ENCODE data around the gene AOPEP.

Gene AOPEP

DNA sequence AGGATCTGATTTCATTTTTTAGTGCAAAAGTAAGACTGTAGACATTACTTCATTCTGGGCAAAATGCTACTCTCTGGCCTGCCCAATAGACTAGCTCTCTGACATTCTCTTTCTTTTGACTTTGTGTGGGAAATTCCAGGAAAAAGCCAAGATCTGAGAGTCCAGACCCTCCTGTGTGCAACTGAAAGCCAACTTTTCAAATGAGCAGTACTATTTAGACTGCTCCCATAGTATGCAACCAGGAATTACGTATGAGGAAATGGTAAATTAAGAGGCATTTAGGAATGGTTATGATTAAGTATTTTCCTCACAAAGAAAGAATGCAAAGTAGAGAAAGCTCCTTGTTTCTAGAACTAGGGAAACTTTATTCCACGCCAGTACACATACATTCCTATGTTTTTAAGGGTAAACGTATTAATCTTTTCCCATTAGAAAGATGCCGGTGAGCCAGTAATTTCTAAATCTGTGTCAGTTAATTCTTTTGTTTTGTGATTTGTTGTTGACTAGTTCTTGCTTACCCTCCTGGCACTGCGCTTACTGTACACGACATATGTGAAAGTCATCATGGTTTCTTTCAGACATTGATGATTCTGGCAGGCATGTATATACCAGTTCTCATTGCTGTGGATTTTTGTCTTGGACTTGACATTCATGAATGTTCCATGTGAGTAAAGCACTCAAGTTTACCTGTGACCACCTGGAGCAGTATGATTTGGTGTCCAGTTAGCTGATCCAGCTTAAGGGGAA, 56.0 kb downstream of the AOPEP start:
- no peaks in the 10 kb centered on the region for H3K27me3 ChIP-seq (ENCODE audit: control insufficient read depth in 1 of 2, insufficient read depth in 2 of 2, low read length in 2 of 2)
- H3K4me1 ChIP-seq (ENCODE audit: control insufficient read depth, insufficient read depth, low read length) = peaks cover 7% of the 10 kb centered on the region
- peak overlapping the region in 1 of 2 donors; percentile 24 for H3K4me3 ChIP-seq (ENCODE audit: low read length in 2 of 2)
- no peaks in the 10 kb centered on the region for H3K9me3 ChIP-seq (ENCODE audit: control insufficient read depth in 2 of 2, low read length in 2 of 2)
- no peaks in the 10 kb centered on the region for H3K36me3 ChIP-seq (ENCODE audit: control insufficient read depth in 2 of 2, insufficient read depth in 2 of 2, low read length in 2 of 2)
- H3K27ac ChIP-seq (ENCODE audit: low read length) = no peak overlapping the region
- H3K9ac ChIP-seq (ENCODE audit: low read length in 2 of 2) = no peak overlapping the region

- no peak overlapping the region for H3K9ac ChIP-seq (ENCODE audit: low read length in 2 of 2)
- peak overlapping the region in 1 of 2 donors; percentile 24 for H3K4me3 ChIP-seq (ENCODE audit: low read length in 2 of 2)
Measured at GRCh38 chr9:94783102-94783682, 56.7 kb downstream of the AOPEP start.

DNA sequence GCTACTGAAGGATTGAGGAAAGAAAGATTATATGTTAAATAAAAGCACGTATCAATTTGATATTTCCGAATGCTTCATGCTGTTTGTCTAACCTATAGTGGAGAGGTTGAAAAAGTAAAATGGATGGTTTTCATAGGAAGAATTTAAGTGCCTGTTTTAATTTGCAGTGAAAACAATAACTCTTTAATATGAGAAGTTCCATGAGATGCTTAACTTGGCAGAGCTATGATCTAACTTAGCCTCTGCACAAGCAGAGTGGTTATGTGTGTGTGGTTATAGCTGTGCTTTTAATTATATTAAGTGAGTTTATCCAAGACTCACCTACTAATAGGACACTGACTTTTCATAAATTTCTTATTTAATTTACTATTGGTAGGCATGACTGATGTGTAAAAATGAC, 57.4 kb downstream of the AOPEP start:
- H3K4me3 ChIP-seq (ENCODE audit: low read length in 2 of 2) = no peak overlapping the region
- H3K9ac ChIP-seq (ENCODE audit: low read length in 2 of 2) = no peak overlapping the region
- H3K36me3 ChIP-seq (ENCODE audit: control insufficient read depth in 2 of 2, insufficient read depth in 2 of 2, low read length in 2 of 2) = no peaks in the 10 kb centered on the region
- H3K27me3 ChIP-seq (ENCODE audit: control insufficient read depth in 1 of 2, insufficient read depth in 2 of 2, low read length in 2 of 2) = no peaks in the 10 kb centered on the region
- H3K4me1 ChIP-seq (ENCODE audit: control insufficient read depth, insufficient read depth, low read length) = peaks cover 7% of the 10 kb centered on the region
- no peak overlapping the region for H3K27ac ChIP-seq (ENCODE audit: low read length)
- H3K9me3 ChIP-seq (ENCODE audit: control insufficient read depth in 2 of 2, low read length in 2 of 2) = no peaks in the 10 kb centered on the region

More at GRCh38 chr9:94783102-94783682, 56.7 kb downstream of the AOPEP start:
- Histone ChIP-seq H3K4me1 (ENCODE audit: control insufficient read depth, insufficient read depth, low read length) (peaks cover 7% of the 10 kb centered on the region), H3K27ac (ENCODE audit: low read length) (no peak overlapping the region), H3K27me3 (ENCODE audit: control insufficient read depth in 1 of 2, insufficient read depth in 2 of 2, low read length in 2 of 2) (no peaks in the 10 kb centered on the region), H3K9me3 (ENCODE audit: control insufficient read depth in 2 of 2, low read length in 2 of 2) (no peaks in the 10 kb centered on the region), H3K36me3 (ENCODE audit: control insufficient read depth in 2 of 2, insufficient read depth in 2 of 2, low read length in 2 of 2) (no peaks in the 10 kb centered on the region)

- Histone ChIP-seq H3K9me3 (ENCODE audit: control insufficient read depth in 2 of 2, low read length in 2 of 2) (no peaks in the 10 kb centered on the region), H3K9ac (ENCODE audit: low read length in 2 of 2) (no peak overlapping the region), H3K36me3 (ENCODE audit: control insufficient read depth in 2 of 2, insufficient read depth in 2 of 2, low read length in 2 of 2) (no peaks in the 10 kb centered on the region), H3K27ac (ENCODE audit: low read length) (no peak overlapping the region), H3K4me3 (ENCODE audit: low read length in 2 of 2) (no peak overlapping the region), H3K27me3 (ENCODE audit: control insufficient read depth in 1 of 2, insufficient read depth in 2 of 2, low read length in 2 of 2) (no peaks in the 10 kb centered on the region), H3K4me1 (ENCODE audit: control insufficient read depth, insufficient read depth, low read length) (peaks cover 7% of the 10 kb centered on the region)
Measured at GRCh38 chr9:94785215-94786169, 59.0 kb downstream of the AOPEP start.

- Histone ChIP-seq H3K4me3 (ENCODE audit: low read length in 2 of 2) (no peak overlapping the region), H3K27me3 (ENCODE audit: control insufficient read depth in 1 of 2, insufficient read depth in 2 of 2, low read length in 2 of 2) (no peaks in the 10 kb centered on the region), H3K27ac (ENCODE audit: low read length) (no peak overlapping the region), H3K9ac (ENCODE audit: low read length in 2 of 2) (no peak overlapping the region), H3K4me1 (ENCODE audit: control insufficient read depth, insufficient read depth, low read length) (peaks cover 5% of the 10 kb centered on the region), H3K36me3 (ENCODE audit: control insufficient read depth in 2 of 2, insufficient read depth in 2 of 2, low read length in 2 of 2) (no peaks in the 10 kb centered on the region), H3K9me3 (ENCODE audit: control insufficient read depth in 2 of 2, low read length in 2 of 2) (no peaks in the 10 kb centered on the region)
Measured at GRCh38 chr9:94786586-94786985, 60.1 kb downstream of the AOPEP start.

GRCh38 chr9:94787266-94787665, 60.8 kb downstream of the AOPEP start:
- Histone ChIP-seq H3K27me3 (ENCODE audit: control insufficient read depth in 1 of 2, insufficient read depth in 2 of 2, low read length in 2 of 2) (no peaks in the 10 kb centered on the region), H3K27ac (ENCODE audit: low read length) (no peak overlapping the region), H3K9me3 (ENCODE audit: control insufficient read depth in 2 of 2, low read length in 2 of 2) (no peaks in the 10 kb centered on the region), H3K9ac (ENCODE audit: low read length in 2 of 2) (no peak overlapping the region), H3K4me3 (ENCODE audit: low read length in 2 of 2) (no peak overlapping the region), H3K4me1 (ENCODE audit: control insufficient read depth, insufficient read depth, low read length) (peaks cover 5% of the 10 kb centered on the region), H3K36me3 (ENCODE audit: control insufficient read depth in 2 of 2, insufficient read depth in 2 of 2, low read length in 2 of 2) (no peaks in the 10 kb centered on the region)

DNA sequence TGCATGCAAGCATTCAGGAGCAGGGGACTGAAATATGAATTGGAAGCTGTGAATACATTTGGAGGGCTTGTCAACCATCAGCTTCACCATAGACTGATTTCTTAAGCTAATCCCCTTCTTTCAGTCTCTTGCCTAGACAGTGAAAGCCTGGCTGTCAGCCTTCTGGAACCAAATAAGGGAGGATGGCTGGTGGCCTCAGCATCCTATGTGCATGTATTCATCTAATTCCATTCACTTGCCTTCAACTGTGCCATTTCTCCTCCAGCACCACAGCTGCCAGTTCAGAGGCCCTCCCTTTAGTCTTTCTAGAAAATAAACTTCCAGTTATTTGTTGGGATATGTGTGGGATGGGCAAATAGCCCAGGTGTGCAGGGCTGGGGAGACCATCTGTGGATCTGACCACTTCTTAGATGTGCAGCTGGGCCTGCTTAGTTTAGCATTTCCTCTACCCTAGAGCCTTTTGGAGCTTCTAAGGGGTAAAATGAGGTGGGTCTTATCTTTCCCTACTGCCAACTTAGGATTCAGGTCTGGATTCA, 62.1 kb downstream of the AOPEP start:
- Histone ChIP-seq H3K36me3 (ENCODE audit: control insufficient read depth in 2 of 2, insufficient read depth in 2 of 2, low read length in 2 of 2) (peaks cover 0 to under 1% of the 10 kb centered on the region in 2 donors), H3K27me3 (ENCODE audit: control insufficient read depth in 1 of 2, insufficient read depth in 2 of 2, low read length in 2 of 2) (no peaks in the 10 kb centered on the region), H3K4me1 (ENCODE audit: control insufficient read depth, insufficient read depth, low read length) (no peaks in the 10 kb centered on the region), H3K4me3 (ENCODE audit: low read length in 2 of 2) (no peak overlapping the region), H3K9me3 (ENCODE audit: control insufficient read depth in 2 of 2, low read length in 2 of 2) (no peaks in the 10 kb centered on the region), H3K27ac (ENCODE audit: low read length) (no peak overlapping the region), H3K9ac (ENCODE audit: low read length in 2 of 2) (no peak overlapping the region)

DNA sequence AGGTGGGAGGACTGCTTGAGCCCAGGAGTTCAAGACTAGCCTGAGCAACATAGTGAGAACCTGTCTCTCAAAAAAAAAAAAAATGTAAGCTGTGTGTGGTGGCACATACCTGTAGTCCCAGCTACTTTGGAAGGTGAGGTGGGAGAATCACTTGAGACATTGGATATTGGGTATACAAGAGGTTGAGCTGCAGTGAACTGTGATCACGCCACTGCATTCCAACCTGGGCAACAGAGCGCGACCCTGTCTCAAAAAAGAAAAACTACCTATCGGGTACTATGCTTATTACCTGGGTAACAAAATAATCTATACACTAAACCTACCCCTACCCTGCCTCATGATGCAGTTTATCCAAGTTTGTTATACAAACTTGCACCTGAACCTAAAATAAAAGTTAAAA, 64.9 kb downstream of the AOPEP start:
- no peak overlapping the region for H3K9ac ChIP-seq (ENCODE audit: low read length in 2 of 2)
- peaks cover 0 to 3% of the 10 kb centered on the region in 2 donors for H3K36me3 ChIP-seq (ENCODE audit: control insufficient read depth in 2 of 2, insufficient read depth in 2 of 2, low read length in 2 of 2)
- no peaks in the 10 kb centered on the region for H3K27me3 ChIP-seq (ENCODE audit: control insufficient read depth in 1 of 2, insufficient read depth in 2 of 2, low read length in 2 of 2)
- H3K4me3 ChIP-seq (ENCODE audit: low read length in 2 of 2) = no peak overlapping the region
- no peak overlapping the region for H3K27ac ChIP-seq (ENCODE audit: low read length)
- H3K9me3 ChIP-seq (ENCODE audit: control insufficient read depth in 2 of 2, low read length in 2 of 2) = no peaks in the 10 kb centered on the region
- H3K4me1 ChIP-seq (ENCODE audit: control insufficient read depth, insufficient read depth, low read length) = no peaks in the 10 kb centered on the region

DNA sequence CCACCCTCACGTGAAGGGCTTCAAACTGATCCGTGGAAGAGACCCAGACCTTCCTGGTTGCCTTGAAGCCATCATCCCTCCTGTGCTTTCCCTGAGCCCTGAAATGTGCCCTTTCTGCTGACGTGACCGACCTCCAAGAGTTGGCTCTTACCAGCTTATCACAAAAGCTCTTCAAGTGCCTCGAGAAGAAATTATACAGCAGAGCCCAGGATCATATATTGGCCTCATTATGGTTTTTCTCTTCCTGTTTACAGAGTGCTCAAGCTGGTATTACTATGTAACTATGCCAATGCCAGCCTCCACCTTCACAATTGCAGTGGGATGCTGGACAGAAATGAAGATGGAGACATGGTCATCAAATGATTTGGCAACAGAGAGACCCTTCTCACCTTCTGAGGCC, 66.0 kb downstream of the AOPEP start:
- Histone ChIP-seq H3K9me3 (ENCODE audit: control insufficient read depth in 2 of 2, low read length in 2 of 2) (no peaks in the 10 kb centered on the region), H3K36me3 (ENCODE audit: control insufficient read depth in 2 of 2, insufficient read depth in 2 of 2, low read length in 2 of 2) (peaks cover 0 to 3% of the 10 kb centered on the region in 2 donors), H3K9ac (ENCODE audit: low read length in 2 of 2) (no peak overlapping the region), H3K4me3 (ENCODE audit: low read length in 2 of 2) (no peak overlapping the region), H3K27ac (ENCODE audit: low read length) (no peak overlapping the region), H3K27me3 (ENCODE audit: control insufficient read depth in 1 of 2, insufficient read depth in 2 of 2, low read length in 2 of 2) (no peaks in the 10 kb centered on the region), H3K4me1 (ENCODE audit: control insufficient read depth, insufficient read depth, low read length) (no peaks in the 10 kb centered on the region)

DNA sequence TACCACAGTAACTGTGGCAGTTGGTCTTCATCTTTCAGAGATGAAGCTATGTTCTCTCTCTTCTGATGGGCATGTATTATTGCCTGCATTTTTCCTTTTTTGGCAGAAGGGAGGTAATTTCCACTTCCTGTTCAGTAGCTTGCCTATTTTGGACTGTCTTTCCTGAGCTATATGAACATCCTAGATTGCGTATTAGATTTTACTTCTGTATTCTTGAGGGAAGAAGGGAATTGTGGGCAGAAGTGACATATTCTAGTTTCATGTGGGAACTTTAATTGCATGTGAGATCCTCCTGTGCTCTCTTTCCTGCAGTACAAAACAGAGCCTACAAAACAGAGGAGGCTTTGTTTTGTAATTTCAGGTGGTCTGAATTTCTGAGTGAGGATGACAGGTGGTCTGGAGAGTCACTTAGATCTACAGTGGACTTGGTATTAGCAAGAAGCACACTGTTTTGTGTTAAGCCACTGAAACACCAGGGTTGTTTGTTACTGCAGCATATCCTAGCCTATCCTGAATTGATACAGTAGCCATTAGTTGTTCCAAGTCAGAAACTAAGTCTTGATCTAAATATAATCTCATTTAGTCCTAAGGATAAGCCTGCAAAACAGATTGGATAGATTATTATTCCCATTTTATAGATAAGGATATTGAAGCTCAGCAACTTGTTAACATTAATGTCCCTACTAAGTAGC, 68.1 kb downstream of the AOPEP start:
- H3K36me3 ChIP-seq (ENCODE audit: control insufficient read depth in 2 of 2, insufficient read depth in 2 of 2, low read length in 2 of 2) = peaks cover 0 to 3% of the 10 kb centered on the region in 2 donors
- H3K9me3 ChIP-seq (ENCODE audit: control insufficient read depth in 2 of 2, low read length in 2 of 2) = no peaks in the 10 kb centered on the region
- H3K4me3 ChIP-seq (ENCODE audit: low read length in 2 of 2) = no peak overlapping the region
- peaks cover 3% of the 10 kb centered on the region for H3K4me1 ChIP-seq (ENCODE audit: control insufficient read depth, insufficient read depth, low read length)
- no peak overlapping the region for H3K27ac ChIP-seq (ENCODE audit: low read length)
- H3K9ac ChIP-seq (ENCODE audit: low read length in 2 of 2) = no peak overlapping the region
- H3K27me3 ChIP-seq (ENCODE audit: control insufficient read depth in 1 of 2, insufficient read depth in 2 of 2, low read length in 2 of 2) = no peaks in the 10 kb centered on the region

All from stomach smooth muscle (tissue), 2 donors.